MCF 10A (cell line): Measurements from ENCODE around the gene KLHL30. TPM values are rescaled to one million over a fixed set of nuclear protein-coding genes. Genes with fewer than 3 reads are reported as not detected.
A peak's percentile ranks its signal among the peaks of the same experiment; 100 is the strongest.

Experiments
- Bru-seq: library from RNA; stranded (reverse); fragments of 400-500 nt; gene quantifications from one replicate; lab custom pipeline; 2021; lab: Mats Ljungman, UMichigan
- BruChase-seq, 2 experiments: library from RNA; stranded (reverse); fragments of 400-500 nt; gene quantifications; one replicate each; lab custom pipeline; 2021; lab: Mats Ljungman, UMichigan
- BruUV-seq: library from RNA; stranded (reverse); fragments of 400-500 nt; replicated peaks from 2 replicates; lab custom pipeline; 2021; lab: Mats Ljungman, UMichigan
- CTCF ChIA-PET: fragments of 300-600 bp; sonication (Branson Sonifier 250); formaldehyde crosslinking; extraction: SDS; loops from one replicate; lab custom pipeline; 2021; ENCODE audit warnings: antibody characterized with exemption, inconsistent platforms; lab: Yijun Ruan, JAX
- POLR2A ChIA-PET: fragments of 300-600, 350-650 bp; sonication (Branson Sonifier 250); formaldehyde crosslinking; extraction: SDS; loops from one replicate; lab custom pipeline; 2020; ENCODE audit warnings: antibody characterized with exemption, inconsistent platforms; lab: Yijun Ruan, JAX
- DNase-seq: peaks from one replicate; pipeline ENCODE4 v3.0.0-alpha.2; 2018; ENCODE audit not compliant: unreplicated experiment
- H3K27ac Mint-ChIP-seq: one replicate; pipeline ENCODE4 v1.8.0; 2022; ENCODE audit warnings: mild to moderate bottlenecking, low read depth, mixed read lengths; ENCODE audit not compliant: unreplicated experiment
- H3K27me3 Mint-ChIP-seq: one replicate; pipeline ENCODE4 v1.8.0; 2022; ENCODE audit warnings: mixed read lengths; ENCODE audit not compliant: insufficient read depth, unreplicated experiment
- H3K36me3 Mint-ChIP-seq: one replicate; pipeline ENCODE4 v1.8.0; 2022; ENCODE audit warnings: mild to moderate bottlenecking, moderate library complexity, mixed read lengths; ENCODE audit not compliant: insufficient read depth, unreplicated experiment
- H3K4me1 Mint-ChIP-seq: one replicate; pipeline ENCODE4 v1.8.0; 2022; ENCODE audit warnings: mixed read lengths; ENCODE audit not compliant: insufficient read depth, unreplicated experiment
- H3K4me3 Mint-ChIP-seq: one replicate; pipeline ENCODE4 v1.8.0; 2022; ENCODE audit warnings: mild to moderate bottlenecking, moderate library complexity, mixed read lengths; ENCODE audit not compliant: unreplicated experiment
- H3K9me3 Mint-ChIP-seq: one replicate; pipeline ENCODE4 v1.8.0; 2022; ENCODE audit warnings: mixed read lengths; ENCODE audit not compliant: unreplicated experiment
- CTCF ChIP-seq: fragments of 200-600 bp; IDR thresholded peaks from one replicate; pipeline ENCODE4 v1.8.0; 2022; ENCODE audit warnings: antibody characterized with exemption, mild to moderate bottlenecking; ENCODE audit not compliant: unreplicated experiment
- intact Hi-C: fragments of 100-400 bp; cut with micrococcal nuclease; formaldehyde crosslinking; loops from 2 replicates; pipeline ENCODE4 v1.14.1; 2022
- long read RNA-seq: library from polyadenylated mRNA; stranded (forward); transcript quantifications from one replicate; pipeline ENCODE4 v2.0.0, GENCODE V29; 2022
- total RNA-seq: library from RNA; stranded (reverse); gene quantifications from 2 replicates; pipeline ENCODE4 v1.2.3, GENCODE V29; 2022

Gene KLHL30
- 0.27 and 0.35 TPM in 2 replicates for total RNA-seq
- Bru-seq, nascent RNA, result percentile 16 among the genes with signal in this experiment
- BruChase-seq, experiment 1, labeled RNA remaining after a 6-hour chase, result percentile 25 among the genes with signal in this experiment
- BruChase-seq, experiment 2, labeled RNA remaining after a 2-hour chase, result percentile 13 among the genes with signal in this experiment
- long read RNA-seq, result 0 reads

GRCh38 chr2:238138331-238139195, at the start of gene KLHL30:
Gene KLHL30 (plus strand): TSS chr2:238138668. CDS start chr2:238140755, 2,087 bp downstream.
- Mint-ChIP-seq H3K36me3 (no peaks in the 10 kb centered on the region), H3K4me3 (no peak within 1 kb of the TSS), H3K9me3 (no peaks in the 10 kb centered on the region), H3K27me3 (no peaks in the 10 kb centered on the region), H3K27ac (no peak within 1 kb of the TSS), H3K4me1 (peaks cover 20% of the 10 kb centered on the region)
- no TSS peak for BruUV-seq
- TF ChIP-seq CTCF, result no peak
- ChIA-PET POLR2A (interaction anchor here (0.6 to 2.1 kb wide), 2 partner anchors 46 to 78 kb away, joined by 4 to 5 read pairs; partner anchors contain the start of gene SCLY), CTCF (interaction anchor here (0.5 kb wide), 1 partner anchor 314 kb away, joined by 3 read pairs; no protein-coding TSS in a partner anchor)
- no peak for DNase-seq
- intact Hi-C loops, result loop anchor here (5.0 kb wide), 1 partner anchor 76 kb away; the partner anchor contains the start of gene SCLY

- no TSS peak for BruUV-seq
- DNase-seq, result no peak
- intact Hi-C loops, result no loop called here
- Mint-ChIP-seq H3K36me3 (peaks cover under 1% of the 10 kb centered on the region), H3K27me3 (no peaks in the 10 kb centered on the region), H3K4me1 (no peaks in the 10 kb centered on the region), H3K9me3 (no peaks in the 10 kb centered on the region), H3K4me3 (no peak overlapping the region), H3K27ac (no peak overlapping the region)
- TF ChIP-seq CTCF, result no peak
- ChIA-PET CTCF (no interaction called here), POLR2A (no interaction called here)
Measured at GRCh38 chr2:238090887-238091286, 47.6 kb upstream of the KLHL30 start.

GRCh38 chr2:238091436-238092060, 46.9 kb upstream of the KLHL30 start:
- no peak for TF ChIP-seq CTCF
- H3K4me3 Mint-ChIP-seq, result no peak overlapping the region
- H3K27ac Mint-ChIP-seq, result no peak overlapping the region
- H3K27me3 Mint-ChIP-seq, result no peaks in the 10 kb centered on the region
- intact Hi-C loops, result no loop called here
- no peaks in the 10 kb centered on the region for H3K9me3 Mint-ChIP-seq
- no peaks in the 10 kb centered on the region for H3K36me3 Mint-ChIP-seq
- H3K4me1 Mint-ChIP-seq, result no peaks in the 10 kb centered on the region
- CTCF ChIA-PET, result no interaction called here
- no TSS peak for BruUV-seq
- POLR2A ChIA-PET, result interaction anchor here (0.6 kb wide), 1 partner anchor 125 kb away, joined by 3 read pairs; no protein-coding TSS in a partner anchor
- DNase-seq, result no peak
